ENCODE data around the gene SUSD6.

Gene SUSD6

DNA sequence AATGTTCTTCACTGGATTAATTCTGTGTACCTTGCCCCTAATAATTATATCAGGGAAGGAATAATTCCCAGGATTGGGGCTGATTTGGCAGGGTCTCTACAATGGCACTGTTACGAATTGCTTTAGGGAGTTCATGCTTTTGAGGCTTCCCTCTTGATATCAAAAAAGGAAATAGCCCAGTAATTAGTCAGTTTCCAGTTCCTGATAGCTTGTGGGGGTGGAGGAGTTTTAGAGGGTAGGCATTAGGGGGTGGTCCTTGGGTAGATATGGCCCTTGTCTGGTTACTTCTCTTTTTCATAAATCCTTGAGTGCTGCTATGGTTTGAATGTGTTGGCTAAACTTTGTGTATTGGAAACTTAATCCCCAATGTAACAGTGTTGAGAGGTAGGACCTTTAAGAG lies 149.4 kb downstream of the SUSD6 start:
- DNase-seq (ENCODE audit: low spot score), result no peak

DNA sequence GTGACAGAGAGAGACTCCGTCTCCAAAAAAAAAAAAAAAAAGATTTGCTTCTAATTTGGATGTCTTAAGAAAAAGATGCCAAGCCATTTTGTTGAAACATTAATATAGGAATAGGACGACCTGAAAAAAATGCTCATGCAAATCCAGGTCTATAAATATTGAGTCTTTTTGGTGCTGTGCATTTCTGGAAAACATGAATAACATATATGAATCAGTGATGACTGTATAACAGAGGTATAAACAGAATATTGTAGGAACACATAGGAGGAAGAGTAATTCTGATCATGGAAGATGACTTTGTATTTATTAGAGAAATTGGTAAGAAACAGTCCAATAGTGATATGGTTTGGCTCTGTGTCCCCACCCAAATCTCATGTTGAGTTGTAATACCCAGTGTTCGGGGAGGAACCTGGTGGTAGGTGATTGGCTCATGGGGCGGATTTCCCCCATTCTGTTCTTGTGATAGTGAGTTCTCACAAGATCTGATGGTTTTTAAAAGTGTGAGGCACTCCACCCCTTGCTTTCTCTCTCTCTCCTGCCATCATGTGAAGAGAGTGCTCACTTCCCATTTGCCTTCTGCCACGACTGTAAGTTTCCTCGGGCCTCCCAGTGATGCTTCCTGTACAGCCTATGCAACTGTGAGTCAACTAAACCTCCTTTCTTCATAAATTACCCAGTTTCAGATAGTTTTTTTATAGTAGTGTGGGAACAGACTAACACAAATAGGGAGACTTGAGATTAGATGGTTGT lies 152.5 kb downstream of the SUSD6 start:
- no peak for DNase-seq (ENCODE audit: low spot score)

Measured in hematopoietic multipotent progenitor cell treated with erythropoietin and hydrocortisone succinate and interleukin-3 and kit ligand, for 15 days (in vitro differentiated cells).